Naive thymus-derived CD8-positive, alpha-beta T cell (primary cell): Measurements from ENCODE around the gene CFAP52. TPM values are rescaled to one million over a fixed set of nuclear protein-coding genes. Genes with fewer than 3 reads are reported as not detected.
"Not testable (repeated sequence)": the region's sequence is repeated elsewhere in the genome, so short reads cannot be mapped to it uniquely, and the experiment has no call there.

Source experiments
- ATAC-seq, 2 donors: fragments of 150-1000 bp; cut with Tn5 transposase in 1 of 2; sonication (Bioruptor Pico), chemical (Tn5 transposase) in 1 of 2; 1 replicate in 1 of 2; 2 replicates in 1 of 2; pipeline ENCODE4 v1.10.0; 2021; ENCODE audit warnings: mild to moderate bottlenecking in 2 of 2, moderate library complexity in 2 of 2
- POLR2A ChIA-PET: fragments of 350-600 bp; sonication (Branson Sonifier 250); formaldehyde crosslinking; loops from one replicate; lab custom pipeline; 2021; ENCODE audit warnings: antibody characterized with exemption; lab: Charles Lee
- DNase-seq, 10 donors: peaks; one replicate each; pipeline versions ENCODE4 v3.0.0 to v3.0.0-alpha.2; 2020 to 2022
- H3K27ac Mint-ChIP-seq, 10 donors: one replicate each; pipeline ENCODE4 v1.8.0; 2020 to 2022; ENCODE audit warnings: mild to moderate bottlenecking in 10 of 10, mixed read lengths in 10 of 10, moderate library complexity in 4 of 10, inconsistent platforms in 1 of 10
- H3K27me3 Mint-ChIP-seq, 5 donors: one replicate each; pipeline ENCODE4 v1.8.0; 2021 to 2022; ENCODE audit warnings: mixed read lengths in 5 of 5
- H3K36me3 Mint-ChIP-seq, 3 donors: one replicate each; pipeline ENCODE4 v1.8.0; 2020 to 2022; ENCODE audit warnings: mixed read lengths in 3 of 3, mild to moderate bottlenecking in 2 of 3, inconsistent platforms in 1 of 3
- H3K4me1 Mint-ChIP-seq, 4 donors: one replicate each; pipeline ENCODE4 v1.8.0; 2021 to 2022; ENCODE audit warnings: mixed read lengths in 4 of 4
- H3K4me3 Mint-ChIP-seq, 10 donors: one replicate each; pipeline ENCODE4 v1.8.0; 2020 to 2022; ENCODE audit warnings: mild to moderate bottlenecking in 10 of 10, mixed read lengths in 10 of 10, moderate library complexity in 6 of 10, inconsistent platforms in 1 of 10
- H3K9me3 Mint-ChIP-seq, 9 donors: one replicate each; pipeline ENCODE4 v1.8.0; 2020 to 2022; ENCODE audit warnings: mixed read lengths in 9 of 9, mild to moderate bottlenecking in 3 of 9, inconsistent platforms in 1 of 9, moderate library complexity in 1 of 9
- polyA plus RNA-seq, 3 donors: library from polyadenylated mRNA; unstranded; fragments of 300-500 nt; fragmentation: Illumina TruSeq; gene quantifications; one replicate each; pipeline ENCODE4 v1.2.3, GENCODE V29; 2021
- total RNA-seq, 8 experiments: library from RNA in 2 of 8; stranded (reverse) in 2 of 8; gene quantifications; one replicate each; pipeline ENCODE4 v1.2.3 and lab custom pipeline; 2021 to 2026

Gene CFAP52
- total and polyA plus RNA-seq, 5 experiments from 2014 or later: not detected

GRCh38 chr17:9577373-9577709 lies 899 bp downstream of the CFAP52 start:
- Mint-ChIP-seq H3K4me1 (peaks cover 21 to 34% (median 26%) of the 10 kb centered on the region in 4 donors), H3K9me3 (no peaks in the 10 kb centered on the region), H3K27ac (peak overlapping the region in 2 of 10 donors; percentile 4 to 19), H3K27me3 (no peaks in the 10 kb centered on the region), H3K4me3 (peak overlapping the region; percentile 70 to 100 (median 98)), H3K36me3 (no peaks in the 10 kb centered on the region)
- POLR2A ChIA-PET: no interaction called here
- ATAC-seq (no peak), DNase-seq (peak in 1 of 10 donors; percentile 5)

GRCh38 chr17:9587969-9588656 lies 11.7 kb downstream of the CFAP52 start:
- peaks cover 0 to 16% (median 8%) of the 10 kb centered on the region in 3 donors for H3K36me3 Mint-ChIP-seq
- H3K4me1 Mint-ChIP-seq: peaks cover 0 to 4% (median 0%) of the 10 kb centered on the region in 4 donors
- H3K27ac Mint-ChIP-seq: no peak overlapping the region
- no peak for ATAC-seq
- peak overlapping the region in 1 of 10 donors; percentile 48 for H3K4me3 Mint-ChIP-seq
- POLR2A ChIA-PET: no interaction called here
- H3K9me3 Mint-ChIP-seq: peaks cover 0 to 17% (median 10%) of the 10 kb centered on the region in 9 donors
- peaks cover 0 to 4% (median 0%) of the 10 kb centered on the region in 5 donors for H3K27me3 Mint-ChIP-seq
- no peak for DNase-seq

- no peak for DNase-seq
- no peak overlapping the region for H3K4me3 Mint-ChIP-seq
- H3K36me3 Mint-ChIP-seq: peaks cover 0 to 3% (median 0%) of the 10 kb centered on the region in 3 donors
- peaks cover 0 to 4% (median 0%) of the 10 kb centered on the region in 9 donors for H3K9me3 Mint-ChIP-seq
- H3K27me3 Mint-ChIP-seq: peaks cover 6 to 18% (median 11%) of the 10 kb centered on the region in 5 donors
- POLR2A ChIA-PET: no interaction called here
- ATAC-seq: no peak
- H3K27ac Mint-ChIP-seq: no peak overlapping the region
- H3K4me1 Mint-ChIP-seq: no peaks in the 10 kb centered on the region
Measured at GRCh38 chr17:9594065-9594464, 17.6 kb downstream of the CFAP52 start.

GRCh38 chr17:9597638-9598037 lies 21.2 kb downstream of the CFAP52 start:
- H3K4me1 Mint-ChIP-seq, ATAC-seq: not testable (repeated sequence)

GRCh38 chr17:9598661-9599060 lies 22.2 kb downstream of the CFAP52 start:
- Mint-ChIP-seq H3K4me1 (no peaks in the 10 kb centered on the region), H3K27ac (no peak overlapping the region), H3K27me3 (peaks cover 12 to 24% (median 17%) of the 10 kb centered on the region in 5 donors), H3K9me3 (peaks cover 0 to 4% (median 0%) of the 10 kb centered on the region in 9 donors), H3K4me3 (no peak overlapping the region), H3K36me3 (no peaks in the 10 kb centered on the region)
- ATAC-seq (no peak), DNase-seq (no peak)
- POLR2A ChIA-PET: no interaction called here

More at GRCh38 chr17:9597638-9598037, 21.2 kb downstream of the CFAP52 start:
- DNase-seq, H3K9me3 Mint-ChIP-seq, H3K36me3 Mint-ChIP-seq, H3K4me3 Mint-ChIP-seq, POLR2A ChIA-PET, H3K27ac Mint-ChIP-seq: not testable (repeated sequence)
- H3K27me3 Mint-ChIP-seq: peaks cover 11 to 21% (median 15%) of the 10 kb centered on the region in 5 donors

GRCh38 chr17:9604583-9604982 lies 28.1 kb downstream of the CFAP52 start:
- H3K4me1 Mint-ChIP-seq, ATAC-seq, H3K9me3 Mint-ChIP-seq, H3K27ac Mint-ChIP-seq, H3K4me3 Mint-ChIP-seq, POLR2A ChIA-PET, DNase-seq, H3K36me3 Mint-ChIP-seq: not testable (repeated sequence)
- peaks cover 14 to 38% (median 25%) of the 10 kb centered on the region in 5 donors for H3K27me3 Mint-ChIP-seq

GRCh38 chr17:9606453-9606852 lies 30.0 kb downstream of the CFAP52 start:
- H3K27me3 Mint-ChIP-seq: peaks cover 14 to 44% (median 22%) of the 10 kb centered on the region in 5 donors
- POLR2A ChIA-PET: no interaction called here
- no peak for ATAC-seq

GRCh38 chr17:9607058-9607457 lies 30.6 kb downstream of the CFAP52 start:
- H3K4me3 Mint-ChIP-seq, H3K27ac Mint-ChIP-seq, H3K4me1 Mint-ChIP-seq, DNase-seq, ATAC-seq, H3K9me3 Mint-ChIP-seq, H3K36me3 Mint-ChIP-seq, POLR2A ChIA-PET: not testable (repeated sequence)
- peaks cover 14 to 44% (median 24%) of the 10 kb centered on the region in 5 donors for H3K27me3 Mint-ChIP-seq

More at GRCh38 chr17:9606453-9606852, 30.0 kb downstream of the CFAP52 start:
- H3K36me3 Mint-ChIP-seq: no peaks in the 10 kb centered on the region
- H3K27ac Mint-ChIP-seq: no peak overlapping the region
- peaks cover 0 to 2% (median 0%) of the 10 kb centered on the region in 9 donors for H3K9me3 Mint-ChIP-seq
- H3K4me3 Mint-ChIP-seq: no peak overlapping the region
- no peak for DNase-seq
- no peaks in the 10 kb centered on the region for H3K4me1 Mint-ChIP-seq

GRCh38 chr17:9611557-9611956 lies 35.1 kb downstream of the CFAP52 start:
- POLR2A ChIA-PET: no interaction called here
- Mint-ChIP-seq H3K36me3 (no peaks in the 10 kb centered on the region), H3K4me3 (no peak overlapping the region), H3K27ac (no peak overlapping the region), H3K27me3 (peaks cover 6 to 16% (median 14%) of the 10 kb centered on the region in 5 donors), H3K4me1 (no peaks in the 10 kb centered on the region), H3K9me3 (no peaks in the 10 kb centered on the region)
- no peak for DNase-seq
- ATAC-seq: no peak

- Mint-ChIP-seq H3K4me3 (no peak overlapping the region), H3K36me3 (no peaks in the 10 kb centered on the region), H3K4me1 (no peaks in the 10 kb centered on the region), H3K27ac (no peak overlapping the region), H3K9me3 (no peaks in the 10 kb centered on the region), H3K27me3 (peaks cover 6 to 16% (median 13%) of the 10 kb centered on the region in 5 donors)
- DNase-seq (no peak), ATAC-seq (no peak)
- POLR2A ChIA-PET: no interaction called here
Measured at GRCh38 chr17:9612006-9612405, 35.6 kb downstream of the CFAP52 start.

- Mint-ChIP-seq H3K4me1 (no peaks in the 10 kb centered on the region), H3K27me3 (peaks cover 0 to 9% (median 8%) of the 10 kb centered on the region in 5 donors), H3K4me3 (no peak overlapping the region), H3K27ac (no peak overlapping the region), H3K9me3 (no peaks in the 10 kb centered on the region), H3K36me3 (no peaks in the 10 kb centered on the region)
- POLR2A ChIA-PET: no interaction called here
- ATAC-seq (no peak), DNase-seq (no peak)
Measured at GRCh38 chr17:9615486-9615885, 39.0 kb downstream of the CFAP52 start.

GRCh38 chr17:9622961-9623360 lies 46.5 kb downstream of the CFAP52 start:
- no peak overlapping the region for H3K4me3 Mint-ChIP-seq
- ATAC-seq: no peak
- no peak for DNase-seq
- H3K27me3 Mint-ChIP-seq: peaks cover 0 to 5% (median 0%) of the 10 kb centered on the region in 5 donors
- peaks cover 8 to 43% (median 36%) of the 10 kb centered on the region in 9 donors for H3K9me3 Mint-ChIP-seq
- peaks cover 0 to 40% (median 3%) of the 10 kb centered on the region in 3 donors for H3K36me3 Mint-ChIP-seq
- H3K4me1 Mint-ChIP-seq: no peaks in the 10 kb centered on the region
- POLR2A ChIA-PET: no interaction called here
- no peak overlapping the region for H3K27ac Mint-ChIP-seq

- Mint-ChIP-seq H3K27me3 (peaks cover 6 to 22% (median 18%) of the 10 kb centered on the region in 5 donors), H3K36me3 (peaks cover 0 to 23% (median 3%) of the 10 kb centered on the region in 3 donors), H3K27ac (no peak overlapping the region), H3K9me3 (peaks cover 6 to 26% (median 21%) of the 10 kb centered on the region in 9 donors), H3K4me3 (no peak overlapping the region), H3K4me1 (peaks cover 0 to 4% (median 0%) of the 10 kb centered on the region in 4 donors)
- ATAC-seq (no peak), DNase-seq (no peak)
- POLR2A ChIA-PET: no interaction called here
Measured at GRCh38 chr17:9628509-9628908, 52.1 kb downstream of the CFAP52 start.
